T-helper 1 cell (primary cell): Measurements from ENCODE around the gene DUS3L.
"Not testable (repeated sequence)": the region's sequence is repeated elsewhere in the genome, so short reads cannot be mapped to it uniquely, and the experiment has no call there.

ENCODE experiments used
- DNase-seq, 5 donors: peaks; one replicate each; pipeline ENCODE4 v3.0.0-alpha.2; 2012 to 2020

The DUS3L gene

DNA sequence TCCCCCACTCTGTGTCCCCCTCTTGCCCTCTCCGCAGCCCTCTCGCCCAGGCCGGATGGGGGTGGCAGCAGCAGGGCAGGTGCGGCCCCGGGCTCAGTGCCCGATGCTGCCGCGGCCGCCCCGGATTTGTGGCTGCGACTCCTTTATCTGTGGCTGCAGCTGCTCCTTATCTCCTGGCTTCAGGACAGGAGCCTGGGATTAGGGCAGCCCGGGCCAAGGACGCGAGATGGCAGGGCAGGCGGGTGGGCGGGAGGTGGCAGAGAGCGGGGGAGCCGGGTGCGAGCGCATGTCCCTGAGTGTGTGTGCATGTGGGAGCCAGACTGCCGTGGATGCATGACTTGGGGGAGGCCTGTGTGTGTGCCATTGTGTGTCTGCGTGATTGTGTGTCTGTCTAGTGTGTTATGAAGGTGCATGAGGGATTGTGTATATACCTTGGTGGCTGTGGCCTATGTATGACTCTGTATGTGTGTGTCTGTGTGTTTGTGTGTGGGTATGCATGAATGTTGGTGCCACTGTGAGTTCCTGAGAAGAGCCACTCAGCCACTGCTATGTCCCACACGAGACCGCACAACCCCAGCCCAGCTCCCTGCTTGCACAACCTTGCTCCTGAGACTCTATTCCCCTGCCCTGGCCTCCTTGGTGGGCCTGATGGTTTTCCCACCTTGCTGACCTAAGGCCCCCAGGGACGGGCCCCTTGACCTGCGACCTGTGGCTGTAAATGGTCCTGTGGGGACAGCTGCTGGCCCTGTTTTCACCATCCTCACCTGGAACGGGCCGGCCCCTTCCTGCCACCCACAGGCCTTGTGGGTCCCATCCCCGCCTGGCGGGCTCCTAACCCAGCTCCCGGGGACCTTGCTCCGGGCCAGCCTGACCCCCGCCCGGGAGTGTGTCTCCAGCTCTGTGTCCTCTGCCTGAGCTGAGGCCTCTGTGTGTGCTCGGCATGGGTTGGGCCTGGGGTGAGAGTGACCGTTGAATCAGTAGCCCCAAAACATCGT lies 8.6 kb upstream of the DUS3L start:
- no peak for DNase-seq

DNA sequence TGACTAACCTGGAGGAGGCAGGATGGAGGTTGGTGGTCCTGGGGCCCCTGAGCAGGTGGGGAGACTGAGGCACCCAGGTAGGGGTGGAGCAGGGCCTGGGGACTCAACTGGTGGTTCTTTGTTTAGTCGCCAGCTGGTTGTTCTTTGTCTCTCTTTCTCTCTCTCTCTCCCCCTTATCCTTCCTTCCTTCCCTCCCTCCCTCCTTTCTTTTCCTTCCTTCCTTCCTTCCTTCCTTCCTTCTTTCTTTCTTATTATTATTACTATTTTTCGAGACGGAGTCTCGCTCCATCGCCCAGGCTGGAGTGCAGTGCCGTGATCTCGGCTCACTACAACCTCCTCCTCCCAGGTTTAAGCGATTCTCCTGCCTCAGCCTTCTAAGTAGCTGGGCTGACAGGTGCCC lies 7.3 kb upstream of the DUS3L start:
- no peak for DNase-seq

DNA sequence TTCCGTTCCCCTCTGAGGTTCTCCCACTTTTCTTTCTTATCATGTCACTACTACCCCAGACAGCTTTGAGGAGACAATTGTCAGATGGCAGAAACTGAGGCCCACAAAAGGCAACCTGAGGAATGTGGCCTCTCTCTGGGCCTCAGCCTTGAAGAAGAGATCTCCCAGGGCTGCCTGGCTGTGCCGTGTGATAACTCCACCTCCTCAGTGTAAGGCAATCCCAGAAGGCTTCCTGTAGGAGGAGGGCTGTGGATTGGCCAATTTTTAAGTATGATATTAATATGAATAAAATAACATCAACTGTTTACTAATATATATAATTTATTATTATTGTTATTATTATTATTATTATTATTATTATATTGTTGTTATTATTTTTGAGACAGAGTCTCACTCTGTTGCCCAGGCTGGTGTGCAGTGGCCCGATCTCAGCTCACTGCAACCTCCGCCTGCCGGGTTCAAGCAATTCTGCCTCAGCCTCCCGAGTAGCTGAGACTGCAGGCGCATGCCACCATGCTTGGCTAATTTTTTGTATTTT lies 4.5 kb upstream of the DUS3L start:
- no peak for DNase-seq

DNA sequence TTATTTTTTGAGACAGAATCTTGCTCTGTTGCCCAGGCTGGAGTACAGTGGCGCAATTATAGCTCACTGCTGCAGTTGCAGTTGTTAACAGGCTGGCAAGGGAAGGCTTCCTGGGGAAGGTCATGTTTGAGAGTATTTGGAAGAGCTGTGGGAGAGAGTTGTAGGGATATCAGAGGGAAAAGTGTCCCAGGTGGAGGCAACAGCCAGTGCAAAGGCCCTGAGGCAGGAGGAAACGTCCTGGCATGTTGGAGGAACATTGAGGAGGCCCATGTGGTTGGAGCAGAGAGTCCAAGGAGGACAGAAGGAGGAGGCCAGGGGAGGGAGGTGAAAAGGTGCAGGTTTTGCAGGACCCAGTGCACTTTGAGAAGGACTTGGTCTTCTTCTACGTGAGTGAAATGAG lies 2.2 kb upstream of the DUS3L start:
- DNase-seq: no peak

DNA sequence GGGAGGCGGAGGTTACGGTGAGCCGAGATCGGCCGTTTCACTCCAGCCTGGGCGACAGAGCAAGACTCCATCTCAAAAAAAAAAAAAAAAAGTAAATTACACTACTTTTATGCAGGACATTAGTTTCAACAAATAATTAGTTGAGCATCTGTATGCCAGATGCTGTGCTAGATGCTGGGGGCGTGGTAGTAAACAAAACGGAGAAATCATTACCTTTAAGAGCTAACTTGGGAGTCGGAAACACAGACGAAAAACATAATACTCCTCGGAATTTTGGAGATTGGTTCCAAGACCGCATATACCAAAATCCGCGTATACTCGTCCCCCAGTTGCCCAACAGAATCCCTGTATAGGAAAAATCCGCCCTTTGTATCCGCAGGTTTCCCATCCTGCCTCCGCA lies 1.3 kb upstream of the DUS3L start:
- no peak for DNase-seq

DNA sequence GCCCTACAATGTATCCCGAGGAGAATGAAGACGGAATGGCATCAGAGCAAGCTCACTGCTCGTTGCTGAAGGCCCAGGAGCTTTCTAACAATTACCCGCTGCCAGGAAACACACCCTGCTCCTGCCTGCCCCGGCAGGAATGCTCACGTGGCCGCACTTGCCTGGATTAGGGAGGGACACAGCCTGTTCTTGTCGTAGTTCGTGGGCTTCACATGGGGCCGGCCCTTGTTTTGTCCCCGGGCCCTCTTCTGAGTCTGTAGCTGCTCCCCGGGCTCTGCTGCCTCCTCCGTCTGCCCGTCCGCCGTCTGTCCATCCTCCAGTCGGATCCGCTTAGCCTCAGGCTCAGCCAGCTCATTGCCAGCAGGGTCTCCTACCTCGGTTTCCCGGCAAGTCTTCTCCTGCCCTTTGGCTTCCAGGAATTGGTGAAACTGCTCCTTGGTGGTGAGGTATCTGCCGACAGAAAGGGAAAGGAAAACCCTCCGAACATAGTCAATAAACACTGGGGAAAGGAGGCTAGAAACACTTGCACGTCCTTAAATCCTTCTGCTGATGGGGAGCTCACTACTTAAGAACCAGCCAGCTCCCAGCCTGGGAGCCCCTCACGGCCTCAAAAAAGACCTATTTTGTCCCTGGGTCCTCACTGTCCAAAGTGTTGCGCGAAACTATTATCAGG lies 941 bp downstream of the DUS3L start:
- DNase-seq: no peak

DNA sequence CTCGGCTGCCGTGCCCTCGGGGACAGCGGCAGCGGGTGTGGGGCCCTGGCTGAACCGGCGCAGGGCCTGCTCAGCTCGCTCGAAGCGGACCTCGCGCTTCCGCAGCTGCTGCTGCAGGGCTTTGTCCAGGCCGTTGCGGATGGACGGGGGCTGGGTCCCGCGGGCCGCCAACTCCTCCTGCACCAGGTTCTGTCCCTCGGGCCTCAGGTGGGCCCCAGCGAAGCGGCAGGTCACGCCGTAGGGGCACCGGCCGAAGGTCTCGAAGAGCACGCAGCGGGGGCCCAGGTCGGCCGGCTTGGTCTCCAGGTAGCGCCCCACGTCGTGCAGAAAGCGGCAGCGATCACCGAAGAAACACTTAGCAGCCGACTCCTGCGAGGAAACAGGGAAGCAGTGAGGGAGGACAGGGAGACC lies 1.6 kb downstream of the DUS3L start:
- DNase-seq: no peak

DNA sequence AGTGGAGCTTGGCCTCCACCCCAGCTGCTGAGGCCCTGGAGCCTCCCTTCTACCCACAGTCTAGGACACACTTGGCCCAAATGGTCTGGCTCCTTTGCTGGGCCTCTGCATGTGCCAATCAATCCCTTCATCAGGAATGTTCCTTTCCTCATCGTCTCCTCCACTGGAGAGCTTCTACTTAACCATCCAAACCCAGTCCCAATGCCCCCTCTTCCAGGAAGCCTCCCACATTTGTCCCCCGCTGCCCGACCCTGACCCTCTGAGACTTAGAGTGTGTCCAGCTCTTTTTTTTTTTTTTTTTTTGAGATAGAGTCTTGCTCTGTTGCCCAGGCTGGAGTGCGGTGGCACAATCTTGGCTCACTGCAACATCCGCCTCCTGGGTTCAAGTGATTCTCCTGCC lies 2.5 kb downstream of the DUS3L start:
- DNase-seq: no peak

DNA sequence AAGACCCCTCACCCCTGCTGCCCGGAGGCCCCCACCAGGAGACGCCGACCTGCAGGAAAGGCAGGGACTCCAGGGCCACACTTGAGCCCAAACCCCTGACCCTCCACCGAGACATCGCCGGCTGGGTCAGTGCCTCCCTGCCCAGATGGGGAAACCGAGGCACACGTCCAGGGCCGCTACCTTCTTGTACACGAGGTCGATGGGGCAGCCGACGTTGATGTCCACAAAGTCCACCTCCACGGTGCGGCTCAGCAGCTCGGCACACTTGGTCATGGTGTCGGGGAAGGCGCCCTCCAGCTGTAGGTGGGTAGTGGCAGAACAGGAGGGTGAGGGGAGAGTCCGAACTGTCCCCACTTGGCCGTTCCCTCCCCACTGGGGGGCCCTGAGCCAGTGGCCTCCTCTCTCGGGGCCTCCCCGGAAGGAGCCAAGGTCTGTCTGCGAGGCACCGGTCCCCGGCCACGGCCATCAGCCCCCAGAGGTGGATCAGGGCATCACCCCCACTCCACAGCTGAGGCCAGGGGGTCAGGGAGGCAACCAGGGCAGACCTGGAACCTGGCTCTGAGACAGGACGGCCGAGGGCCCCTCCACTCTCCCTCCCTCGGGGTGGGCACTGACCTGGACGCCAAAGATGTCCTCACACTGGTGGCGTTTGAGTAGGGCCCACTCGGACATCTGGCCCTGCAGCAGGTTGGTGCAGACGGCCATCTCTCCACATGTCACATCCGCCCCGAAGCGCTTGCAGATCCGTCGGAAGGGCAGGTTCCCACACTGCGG lies 3.4 kb downstream of the DUS3L start:
- no peak for DNase-seq

DNA sequence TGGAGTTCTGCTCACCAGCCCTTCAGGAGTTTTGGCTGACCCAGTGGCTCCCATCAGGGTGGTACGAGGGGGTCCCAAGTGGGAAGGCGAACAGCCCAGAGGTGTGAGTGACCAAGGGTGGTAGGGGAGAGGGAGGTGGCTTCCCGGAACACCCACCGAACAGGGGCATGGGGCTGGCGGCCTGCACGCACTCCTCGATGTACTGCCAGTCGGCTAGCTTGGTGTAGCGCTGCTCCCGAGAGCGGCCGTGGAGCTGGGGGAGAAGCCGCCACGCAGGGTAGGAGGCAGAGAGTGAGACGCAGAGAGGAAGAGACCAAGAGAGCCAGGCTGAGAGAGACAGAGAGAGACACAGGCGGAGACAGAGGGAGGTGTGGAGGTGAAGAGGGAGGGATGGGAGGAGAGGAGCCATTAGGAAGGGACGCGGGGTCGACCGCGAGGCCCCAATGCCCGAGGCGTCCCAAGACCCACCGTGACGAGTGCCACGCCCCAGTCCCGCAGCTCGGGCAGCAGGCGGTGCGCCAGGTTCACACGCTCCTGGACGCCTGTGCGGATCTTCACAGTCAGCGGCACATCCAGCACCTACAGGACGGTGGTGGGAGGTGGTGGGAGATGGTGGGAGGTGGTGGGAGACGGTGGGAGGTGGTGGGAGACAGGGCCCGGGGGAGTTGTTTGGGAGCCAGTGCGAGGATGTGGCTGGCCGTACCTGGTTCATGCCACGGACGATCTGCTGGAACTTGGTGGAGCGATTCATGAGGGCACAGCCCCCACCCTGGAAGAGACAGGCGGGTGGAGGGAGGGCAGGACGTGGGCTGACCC lies 4.2 kb downstream of the DUS3L start:
- DNase-seq: no peak

DNA sequence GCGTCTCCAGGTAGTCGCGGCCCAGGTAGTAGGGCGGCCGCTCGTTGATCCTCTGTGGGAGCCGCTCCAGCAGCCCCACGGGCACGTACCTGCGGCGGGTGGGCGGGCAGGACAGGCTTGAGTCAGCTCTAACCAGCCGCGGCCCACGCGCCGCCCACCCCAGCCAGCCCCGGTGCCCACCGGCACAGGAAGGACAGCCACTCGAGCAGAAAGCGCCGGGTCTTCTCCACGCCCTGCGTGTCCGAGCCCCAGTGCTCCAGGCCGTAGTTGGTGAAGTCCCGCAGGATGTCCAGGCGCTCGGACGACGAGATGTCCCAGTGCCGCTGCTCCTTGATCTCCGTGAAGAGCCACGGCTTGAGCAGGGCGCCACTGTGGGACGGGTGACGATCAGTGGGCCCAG lies 5.5 kb downstream of the DUS3L start:
- DNase-seq: no peak

DNA sequence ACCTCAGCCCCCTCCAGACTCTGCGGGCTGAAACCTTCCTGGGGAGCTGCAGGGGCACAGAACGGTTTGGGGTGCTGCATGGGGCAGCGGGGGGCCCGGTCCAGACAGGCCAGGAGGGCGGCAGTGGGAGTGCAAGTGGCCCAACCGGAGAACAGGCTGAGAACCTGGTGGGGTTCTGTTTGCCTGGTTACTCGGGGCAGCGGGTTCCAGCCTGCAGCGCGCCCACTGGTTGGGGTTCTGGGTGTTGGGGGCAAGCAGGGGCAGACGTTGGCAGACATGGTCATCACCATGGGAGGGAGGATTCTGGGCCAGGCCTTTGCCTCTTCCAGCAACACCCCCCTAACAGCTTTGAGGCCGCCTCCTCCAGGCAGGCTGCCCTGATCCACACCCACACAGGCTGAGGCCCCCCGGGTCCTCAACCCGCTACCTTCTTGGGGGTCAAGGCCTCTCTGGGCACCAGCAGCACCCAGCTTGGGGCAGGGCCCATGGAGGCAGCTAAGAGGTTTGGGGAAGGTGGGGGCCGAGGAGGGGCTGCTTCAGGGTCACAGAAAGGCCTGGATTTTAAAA lies 6.3 kb downstream of the DUS3L start, which contains the start of gene PRR22:
TSS of gene PRR22 (minus strand) at position 166 of the 567 bp plus-strand sequence. CDS start at position 80, 86 bp downstream.
- DNase-seq: no peak

DNA sequence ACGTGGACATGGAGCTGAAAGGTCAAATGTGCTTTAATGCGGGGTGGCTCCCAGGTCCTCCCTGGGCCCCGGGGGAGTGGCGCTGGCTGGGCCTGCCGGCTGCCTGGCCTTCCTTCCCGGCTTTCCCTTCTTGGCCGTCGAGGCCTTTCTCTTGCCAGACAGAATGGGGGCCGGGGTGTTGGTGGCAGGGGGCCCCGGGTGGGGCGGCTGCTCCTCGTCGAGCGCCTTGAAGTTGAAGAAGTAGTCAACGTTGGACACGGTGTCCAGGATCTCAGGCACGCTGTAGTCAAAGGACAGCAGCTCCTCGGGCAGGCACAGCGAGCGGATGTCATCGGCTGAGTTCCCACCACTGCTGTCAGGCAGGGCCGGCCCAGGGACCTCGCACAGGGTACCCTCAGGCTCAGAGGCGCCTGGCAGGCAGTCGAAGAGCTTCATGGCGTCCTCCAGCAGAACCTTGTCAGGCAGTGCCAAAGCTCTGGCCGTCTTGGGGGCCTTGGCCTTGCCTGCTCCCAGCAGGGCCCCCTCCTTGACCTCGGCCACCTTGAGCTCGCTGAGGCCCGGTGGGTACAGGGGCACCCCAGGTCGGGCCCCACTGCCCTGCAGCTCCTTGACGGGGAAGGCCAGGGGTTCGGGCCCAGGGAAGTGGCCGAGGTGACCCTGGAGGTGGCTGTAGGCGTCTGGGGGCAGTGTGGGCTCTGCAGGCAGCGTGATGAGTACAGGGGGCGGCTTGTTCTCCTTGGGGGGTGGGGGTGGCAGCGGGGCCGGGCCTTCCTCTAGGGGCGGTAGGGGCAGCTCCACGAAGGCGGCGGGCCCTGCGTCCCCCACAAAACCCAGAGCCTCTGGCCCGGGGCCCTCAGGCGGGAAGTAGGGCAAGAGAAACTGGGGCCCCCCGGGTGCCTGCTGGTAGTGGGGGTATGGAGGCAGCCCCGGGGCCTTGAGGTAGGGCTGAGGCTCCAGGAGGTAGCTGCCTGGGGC lies 7.7 kb downstream of the DUS3L start:
- no peak for DNase-seq

DNA sequence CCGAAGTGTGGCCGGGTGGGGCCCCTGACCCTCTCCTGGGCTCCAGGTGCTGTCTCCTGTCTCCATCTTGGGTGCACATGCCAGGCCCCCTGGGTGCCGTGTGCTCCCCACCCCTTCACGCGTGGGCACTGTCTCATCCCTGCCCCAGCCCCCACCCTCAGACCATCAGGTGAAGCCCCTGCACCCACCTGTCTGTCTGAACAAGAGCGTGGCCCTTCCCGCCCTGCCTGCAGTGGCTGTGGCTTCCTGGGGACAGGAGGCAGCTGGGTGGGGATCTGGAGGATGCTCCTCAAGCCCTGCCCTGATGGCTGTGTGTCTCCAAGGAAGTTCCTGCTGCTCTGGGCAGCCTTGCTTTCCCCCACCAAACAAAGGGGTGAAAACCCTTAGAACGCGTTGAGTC lies 8.6 kb downstream of the DUS3L start:
- DNase-seq: no peak

DNA sequence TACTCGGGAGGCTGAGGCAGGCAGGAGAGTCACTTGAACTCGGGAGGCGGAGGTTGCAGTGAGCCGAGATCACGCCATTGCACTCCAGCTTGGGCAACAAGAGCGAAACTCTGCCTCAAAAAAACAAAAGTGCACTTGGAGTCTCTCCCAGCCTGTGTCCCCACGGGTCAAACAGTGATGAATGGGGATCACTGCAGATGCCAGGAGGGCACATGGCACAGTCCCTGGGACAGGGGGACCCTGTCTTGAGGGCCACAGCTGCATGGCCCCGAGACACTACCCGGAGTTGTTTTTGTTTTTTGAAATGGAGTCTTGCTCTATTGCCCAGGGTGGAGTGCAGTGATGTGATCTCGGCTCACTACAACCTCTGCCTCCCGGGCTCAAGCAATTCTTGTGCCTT lies 10.0 kb downstream of the DUS3L start:
- DNase-seq: not testable (repeated sequence)

DNA sequence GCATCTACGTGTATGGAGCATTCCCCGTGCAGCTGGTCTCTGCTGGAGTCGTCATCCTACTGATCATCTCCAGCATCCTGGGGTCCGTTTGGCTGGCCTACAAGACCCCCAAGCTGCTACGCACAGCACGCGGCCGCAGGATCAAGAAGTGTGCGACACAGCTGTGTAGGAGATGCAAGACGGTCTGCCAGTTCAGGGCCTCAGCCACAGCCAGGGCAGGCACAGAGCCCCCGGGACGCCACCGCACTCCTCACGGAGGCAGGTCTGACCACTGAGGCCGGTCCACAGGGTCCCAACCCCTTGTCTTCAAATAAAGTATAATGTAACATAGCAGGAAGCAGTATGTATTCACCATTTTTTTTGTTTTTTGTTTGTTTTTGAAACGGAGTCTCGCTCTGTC lies 12.6 kb downstream of the DUS3L start:
- no peak for DNase-seq

DNA sequence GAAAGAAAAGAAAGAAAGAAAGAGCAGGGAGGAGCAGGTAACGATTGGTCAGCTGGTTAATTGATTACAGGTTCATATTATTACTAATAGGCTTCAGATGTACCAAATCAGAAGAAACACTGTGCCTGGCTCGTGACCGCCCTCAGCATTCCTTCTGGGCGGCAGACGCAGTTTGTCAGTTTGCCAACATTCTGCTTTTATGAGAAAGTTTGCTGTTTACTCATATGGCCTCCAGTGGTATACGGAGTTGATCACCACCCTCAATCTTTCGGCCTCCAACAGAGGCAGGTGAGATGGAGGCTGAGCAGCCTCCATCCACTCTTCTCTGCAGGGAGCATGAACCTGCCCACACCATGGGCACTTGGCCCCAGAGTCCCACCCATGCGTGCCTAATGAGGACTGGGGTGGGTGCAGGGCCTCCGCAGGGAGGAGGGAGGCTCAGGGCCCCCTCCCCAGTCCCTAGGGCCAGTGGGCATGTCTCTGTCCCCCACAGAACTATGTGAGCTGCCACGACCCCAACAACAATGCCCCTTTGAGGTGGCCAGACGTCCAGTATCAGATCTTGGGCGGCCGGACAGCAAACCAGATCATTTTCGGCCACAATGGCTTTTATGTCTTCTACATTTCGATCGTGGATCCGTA lies 15.2 kb downstream of the DUS3L start:
- DNase-seq: no peak

DNA sequence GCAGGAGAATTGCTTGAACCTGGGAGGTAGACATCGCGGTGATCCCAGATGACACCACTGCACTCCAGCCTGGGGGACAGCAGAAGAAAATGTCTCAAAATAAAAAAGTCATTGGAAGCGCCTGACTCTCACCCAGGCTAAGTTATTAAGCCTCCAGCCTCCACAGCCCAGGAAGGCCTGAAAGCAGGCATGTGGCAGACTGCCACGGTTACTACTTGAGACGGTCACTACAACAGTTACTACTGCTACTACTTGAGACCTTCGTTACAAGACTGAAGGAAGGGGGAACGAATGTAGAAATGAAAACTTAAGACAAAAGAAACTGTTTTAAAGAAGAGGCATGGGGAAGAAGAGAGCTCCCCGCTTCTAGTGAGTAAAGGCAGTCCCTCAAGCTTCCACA lies 16.0 kb downstream of the DUS3L start:
- DNase-seq: no peak

DNA sequence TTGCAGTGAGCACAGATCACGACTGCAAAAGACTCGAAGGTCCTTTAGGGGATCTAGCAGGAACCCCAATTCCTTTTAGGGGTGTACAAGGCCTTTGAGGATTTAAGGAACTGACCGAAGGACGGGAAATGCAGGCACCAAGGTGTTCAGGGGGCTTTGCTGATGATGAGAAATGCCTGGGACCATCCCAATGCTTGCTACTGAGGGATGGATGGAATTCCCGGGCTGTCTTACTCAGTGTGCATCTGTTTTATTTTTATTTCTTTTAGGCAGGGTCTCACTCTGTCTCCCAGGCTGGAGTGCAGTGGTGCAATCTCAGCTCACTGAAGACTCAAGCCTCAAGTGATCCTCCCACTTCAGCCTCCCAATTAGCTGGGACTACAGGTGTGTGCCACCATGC lies 17.7 kb downstream of the DUS3L start:
- no peak for DNase-seq

DNA sequence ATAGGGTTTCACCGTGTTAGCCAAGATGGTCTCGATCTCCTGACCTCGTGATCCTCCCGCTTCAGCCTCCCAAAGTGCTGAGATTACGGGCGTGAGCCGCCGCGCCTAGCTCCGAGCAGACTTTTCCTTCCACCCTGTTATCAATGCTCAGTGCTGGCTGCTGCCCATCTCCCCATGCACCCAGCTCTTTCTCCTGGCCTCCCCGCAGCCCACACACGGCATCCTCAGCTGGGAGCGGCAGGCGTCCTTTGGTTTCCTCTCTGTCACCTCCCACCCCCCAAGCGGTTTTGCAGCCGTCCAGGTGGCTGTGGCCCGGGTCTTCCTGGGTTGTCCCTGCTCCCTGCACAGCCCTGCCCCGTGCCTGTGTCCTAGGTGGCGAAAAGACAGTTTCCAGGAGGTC lies 18.5 kb downstream of the DUS3L start:
- DNase-seq: no peak
